Medulla oblongata (tissue), 1 donor: ENCODE results near the gene TPSB2.
"Not testable (repeated sequence)": the region's sequence is repeated elsewhere in the genome, so short reads cannot be mapped to it uniquely, and the experiment has no call there.

Experiments used
- DNase-seq: peaks from one replicate; pipeline ENCODE4 v3.0.0-alpha.2; 2015; ENCODE audit errors: extremely low spot score

Gene TPSB2

GRCh38 chr16:1240436-1240835 is 10.5 kb upstream of the TPSB2 start, which contains the start of gene TPSAB1:
Gene TPSAB1 (plus strand): TSS chr16:1240705. CDS start chr16:1240939, 234 bp downstream.
- not testable (repeated sequence) for DNase-seq

GRCh38 chr16:1239575-1239974 is 9.6 kb upstream of the TPSB2 start:
- DNase-seq: not testable (repeated sequence)

GRCh38 chr16:1238909-1239308 is 8.9 kb upstream of the TPSB2 start:
- not testable (repeated sequence) for DNase-seq

- no peak for DNase-seq
Measured at GRCh38 chr16:1237990-1238389, 8.0 kb upstream of the TPSB2 start.

DNA sequence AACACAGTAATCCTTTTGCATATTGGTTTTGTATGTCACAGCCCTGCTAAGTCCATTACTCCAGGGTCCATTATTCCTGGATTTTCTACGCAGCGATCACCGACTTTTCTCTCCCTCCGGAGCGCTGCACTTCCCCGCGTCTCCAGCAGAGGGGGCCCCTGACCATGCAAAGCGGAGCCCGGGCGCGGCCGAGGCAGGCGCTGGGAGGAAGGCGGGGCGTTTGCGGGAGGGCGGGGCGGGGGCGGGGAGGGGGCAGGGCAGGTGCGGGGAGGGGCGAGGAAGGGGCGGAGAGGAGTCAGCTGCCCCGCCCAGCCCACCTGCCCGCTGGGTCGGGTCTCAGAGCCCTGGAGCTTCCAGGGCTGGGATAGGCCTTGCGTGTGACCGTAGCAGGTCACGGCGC is 6.7 kb upstream of the TPSB2 start:
- not testable (repeated sequence) for DNase-seq

- not testable (repeated sequence) for DNase-seq
Measured at GRCh38 chr16:1232049-1232748, 2.2 kb upstream of the TPSB2 start.

DNA sequence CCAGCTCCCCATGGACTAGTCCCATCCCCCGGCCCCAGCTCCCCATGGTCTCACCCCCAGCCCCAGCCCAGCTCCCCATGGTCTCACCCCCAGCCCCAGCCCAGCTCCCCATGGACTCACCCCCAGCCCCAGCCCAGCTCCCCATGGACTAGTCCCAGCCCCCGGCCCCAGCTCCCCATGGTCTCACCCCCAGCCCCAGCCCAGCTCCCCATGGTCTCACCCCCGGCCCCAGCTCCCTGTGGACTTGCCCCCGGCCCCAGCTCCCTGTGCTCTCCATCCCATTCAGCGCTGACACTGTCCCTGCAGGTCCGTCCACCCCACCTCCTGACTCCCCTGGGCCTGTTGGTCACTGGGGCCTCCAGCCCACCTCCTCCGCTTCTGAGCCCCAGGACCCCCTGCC is 1.3 kb upstream of the TPSB2 start:
- not testable (repeated sequence) for DNase-seq

- not testable (repeated sequence) for DNase-seq
Measured at GRCh38 chr16:1230471-1231212, 658 bp upstream of the TPSB2 start.

DNA sequence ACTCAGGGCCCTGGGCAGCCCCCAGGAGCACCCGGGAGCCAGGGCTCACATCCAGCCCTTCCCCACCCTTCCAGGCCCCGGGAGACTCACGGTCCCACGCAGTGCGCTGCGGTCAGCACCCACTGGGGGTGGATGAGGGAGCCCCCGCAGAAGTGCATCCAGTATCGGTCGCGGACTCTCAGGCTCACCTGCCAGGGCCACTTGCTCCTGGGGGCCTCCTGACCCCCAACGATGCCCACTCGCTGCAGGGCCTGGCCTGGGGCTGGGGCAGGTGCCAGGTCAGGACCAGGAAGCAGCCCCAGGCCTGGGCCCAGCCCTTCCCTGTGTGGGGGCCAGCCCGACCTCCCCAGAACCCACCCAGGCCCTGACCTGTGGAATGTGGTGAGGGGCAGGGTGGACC is 508 bp downstream of the TPSB2 start:
- not testable (repeated sequence) for DNase-seq

- not testable (repeated sequence) for DNase-seq
Measured at GRCh38 chr16:1228227-1228626, 1.8 kb downstream of the TPSB2 start.

DNA sequence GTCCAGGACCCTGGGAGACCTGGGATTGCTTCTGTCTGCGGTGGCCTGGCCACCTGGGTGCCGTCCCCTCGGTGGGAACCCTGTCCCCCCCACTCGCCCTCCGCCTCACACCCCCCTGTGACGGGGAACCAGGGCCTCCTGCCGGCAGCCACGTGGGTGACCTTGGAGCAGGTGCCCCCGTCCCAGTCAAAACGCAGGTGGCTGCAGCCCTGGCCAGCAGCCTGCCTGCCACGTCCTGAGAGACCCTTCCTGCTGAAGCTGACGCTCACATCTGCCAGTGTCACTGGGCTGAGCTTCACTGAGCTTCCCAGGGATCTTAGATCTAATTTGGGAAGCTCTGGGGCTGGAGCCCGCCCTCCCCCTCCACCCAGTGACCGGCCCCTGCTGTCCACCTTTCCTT is 3.3 kb downstream of the TPSB2 start:
- DNase-seq: not testable (repeated sequence)

GRCh38 chr16:1225728-1226311 is 4.2 kb downstream of the TPSB2 start:
- DNase-seq: not testable (repeated sequence)

DNA sequence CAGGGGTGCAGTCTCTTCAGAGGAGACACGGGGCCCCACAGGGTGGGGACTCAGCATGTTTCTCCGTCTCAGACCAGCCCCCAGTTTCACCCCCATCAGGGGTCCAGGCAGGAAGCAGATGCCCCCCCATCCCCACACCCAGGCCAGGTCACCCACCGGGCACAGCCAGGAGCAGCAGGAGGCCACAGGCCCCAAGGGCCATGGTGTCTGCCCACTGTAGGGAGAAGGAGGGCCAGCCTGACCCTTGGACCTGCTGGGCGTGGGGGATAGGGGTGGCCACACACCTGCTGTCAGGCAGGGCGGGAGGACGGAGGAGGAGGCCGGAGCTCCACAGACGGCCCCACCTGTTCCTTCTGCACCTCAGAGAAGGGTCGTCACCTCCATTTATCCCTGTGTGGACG is 4.9 kb downstream of the TPSB2 start, which contains the start of gene TPSG1:
Gene TPSG1 (minus strand): TSS at position 218 of the 401 bp plus-strand sequence. CDS start 16 bp downstream, at position 202.
- no peak for DNase-seq

DNA sequence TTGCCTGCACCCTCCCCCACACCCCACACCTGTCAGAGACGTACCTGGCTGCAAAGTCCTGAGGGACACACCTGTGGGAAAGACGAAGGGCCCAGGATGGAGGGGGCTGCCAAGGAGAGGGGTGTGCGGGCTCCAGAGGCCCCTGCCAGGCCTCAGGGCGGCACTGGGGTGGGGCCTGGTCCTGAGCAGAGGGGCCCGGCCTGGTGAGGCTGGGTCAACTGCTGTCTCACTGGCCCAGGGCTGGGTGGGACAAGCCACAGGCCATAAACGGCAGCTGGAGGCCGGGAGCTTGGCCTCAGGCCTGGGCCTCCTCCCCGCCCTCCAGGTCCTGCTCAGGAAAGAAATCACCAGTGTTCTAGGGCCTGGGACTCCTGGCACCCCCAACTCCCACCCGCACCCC is 5.4 kb downstream of the TPSB2 start:
- DNase-seq: no peak

GRCh38 chr16:1223355-1224214 is 6.4 kb downstream of the TPSB2 start:
- DNase-seq: no peak

GRCh38 chr16:1222553-1223354 is 7.2 kb downstream of the TPSB2 start:
- DNase-seq: no peak

- DNase-seq: no peak
Measured at GRCh38 chr16:1221628-1222552, 8.1 kb downstream of the TPSB2 start.

DNA sequence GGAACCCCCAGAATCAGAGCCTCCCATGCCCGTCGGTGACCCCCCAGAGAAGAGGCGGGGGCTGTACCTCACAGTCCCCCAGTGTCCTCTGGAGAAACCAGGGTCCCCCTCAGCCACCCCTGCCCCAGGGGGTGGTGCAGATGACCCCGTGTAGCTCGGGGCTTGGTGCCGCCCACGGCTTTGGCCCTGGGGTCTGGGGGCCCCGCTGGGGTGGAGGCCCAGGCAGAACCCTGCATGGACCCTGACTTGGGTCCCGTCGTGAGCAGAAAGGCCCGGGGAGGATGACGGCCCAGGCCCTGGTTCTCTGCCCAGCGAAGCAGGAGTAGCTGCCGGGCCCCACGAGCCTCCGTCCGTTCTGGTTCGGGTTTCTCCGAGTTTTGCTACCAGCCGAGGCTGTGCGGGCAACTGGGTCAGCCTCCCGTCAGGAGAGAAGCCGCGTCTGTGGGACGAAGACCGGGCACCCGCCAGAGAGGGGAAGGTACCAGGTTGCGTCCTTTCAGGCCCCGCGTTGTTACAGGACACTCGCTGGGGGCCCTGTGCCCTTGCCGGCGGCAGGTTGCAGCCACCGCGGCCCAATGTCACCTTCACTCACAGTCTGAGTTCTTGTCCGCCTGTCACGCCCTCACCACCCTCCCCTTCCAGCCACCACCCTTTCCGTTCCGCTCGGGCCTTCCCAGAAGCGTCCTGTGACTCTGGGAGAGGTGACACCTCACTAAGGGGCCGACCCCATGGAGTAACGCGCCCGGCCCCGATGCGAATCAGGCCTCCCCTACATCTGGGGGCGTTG is 8.9 kb downstream of the TPSB2 start:
- DNase-seq: no peak
